Nephron progenitor cell (in vitro differentiated cells): ENCODE results near the gene HRCT1.
"Not testable (repeated sequence)": the region's sequence is repeated elsewhere in the genome, so short reads cannot be mapped to it uniquely, and the experiment has no call there.

ENCODE experiments used
- DNase-seq: peaks from one replicate; pipeline ENCODE4 v3.0.0; 2021
- H3K27ac Mint-ChIP-seq: 2 replicates; pipeline ENCODE4 v1.8.0; 2021; ENCODE audit warnings: mild to moderate bottlenecking, moderate library complexity, mixed read lengths
- H3K27me3 Mint-ChIP-seq: 2 replicates; pipeline ENCODE4 v1.8.0; 2021; ENCODE audit warnings: mild to moderate bottlenecking, low read depth, mixed read lengths; ENCODE audit not compliant: poor library complexity
- H3K36me3 Mint-ChIP-seq: 2 replicates; pipeline ENCODE4 v1.8.0; 2021; ENCODE audit warnings: low read depth, mixed read lengths
- H3K4me1 Mint-ChIP-seq: 2 replicates; pipeline ENCODE4 v1.8.0; 2021; ENCODE audit warnings: mixed read lengths
- H3K4me3 Mint-ChIP-seq: 2 replicates; pipeline ENCODE4 v1.8.0; 2021; ENCODE audit warnings: mild to moderate bottlenecking, moderate library complexity, mixed read lengths
- H3K9me3 Mint-ChIP-seq: 2 replicates; pipeline ENCODE4 v1.8.0; 2021; ENCODE audit warnings: mild to moderate bottlenecking, moderate library complexity, mixed read lengths
- TF ChIP-seq, protein P1 (sequence below): fragments of 200-600 bp; sonication (generic); IDR thresholded peaks from 2 replicates; pipeline ENCODE4 v1.5.0; 2021; ENCODE audit warnings: antibody characterized with exemption

Gene HRCT1

DNA sequence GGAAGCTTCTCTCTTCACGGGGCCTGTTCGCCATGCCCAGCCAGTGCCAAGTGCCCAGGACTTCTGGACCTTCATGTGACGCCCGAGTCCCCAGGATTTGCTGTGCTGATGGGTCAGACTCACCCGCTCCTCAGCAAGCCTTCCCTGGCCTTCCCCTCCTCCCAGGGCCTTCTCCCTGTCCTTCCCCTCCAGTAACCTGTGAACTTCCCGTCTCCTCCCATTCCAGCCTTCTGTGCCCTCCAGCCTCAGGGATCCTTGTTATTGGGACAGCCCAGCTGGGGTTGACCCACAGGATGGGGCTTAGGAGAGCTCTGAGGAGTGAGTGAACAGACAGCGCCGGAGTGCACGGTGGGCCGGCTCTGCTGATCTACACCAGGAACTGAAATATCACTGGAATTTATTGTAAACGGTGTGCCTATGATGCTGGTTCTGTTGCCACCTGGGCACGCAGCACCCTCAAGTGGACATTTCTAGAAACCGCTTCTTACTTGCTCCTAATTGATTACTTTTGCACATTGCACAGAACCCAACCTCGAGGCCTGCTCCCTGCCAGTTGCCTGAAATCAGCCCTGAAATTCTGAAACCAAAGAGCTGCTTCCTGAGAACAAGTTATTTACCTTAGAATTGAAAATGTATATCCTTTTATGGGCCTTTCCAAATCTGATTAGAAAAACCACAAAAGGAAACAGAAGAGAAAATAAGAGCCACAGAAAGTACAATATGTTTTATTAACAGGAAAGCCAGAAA is 4.8 kb downstream of the HRCT1 start:
- H3K36me3 Mint-ChIP-seq: no peaks in the 10 kb centered on the region
- DNase-seq: no peak
- peaks cover 47% of the 10 kb centered on the region for H3K4me1 Mint-ChIP-seq
- no peaks in the 10 kb centered on the region for H3K9me3 Mint-ChIP-seq
- TF ChIP-seq, protein P1, sequence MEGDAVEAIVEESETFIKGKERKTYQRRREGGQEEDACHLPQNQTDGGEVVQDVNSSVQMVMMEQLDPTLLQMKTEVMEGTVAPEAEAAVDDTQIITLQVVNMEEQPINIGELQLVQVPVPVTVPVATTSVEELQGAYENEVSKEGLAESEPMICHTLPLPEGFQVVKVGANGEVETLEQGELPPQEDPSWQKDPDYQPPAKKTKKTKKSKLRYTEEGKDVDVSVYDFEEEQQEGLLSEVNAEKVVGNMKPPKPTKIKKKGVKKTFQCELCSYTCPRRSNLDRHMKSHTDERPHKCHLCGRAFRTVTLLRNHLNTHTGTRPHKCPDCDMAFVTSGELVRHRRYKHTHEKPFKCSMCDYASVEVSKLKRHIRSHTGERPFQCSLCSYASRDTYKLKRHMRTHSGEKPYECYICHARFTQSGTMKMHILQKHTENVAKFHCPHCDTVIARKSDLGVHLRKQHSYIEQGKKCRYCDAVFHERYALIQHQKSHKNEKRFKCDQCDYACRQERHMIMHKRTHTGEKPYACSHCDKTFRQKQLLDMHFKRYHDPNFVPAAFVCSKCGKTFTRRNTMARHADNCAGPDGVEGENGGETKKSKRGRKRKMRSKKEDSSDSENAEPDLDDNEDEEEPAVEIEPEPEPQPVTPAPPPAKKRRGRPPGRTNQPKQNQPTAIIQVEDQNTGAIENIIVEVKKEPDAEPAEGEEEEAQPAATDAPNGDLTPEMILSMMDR: no peak
- H3K27me3 Mint-ChIP-seq: peaks cover 2% of the 10 kb centered on the region
- H3K27ac Mint-ChIP-seq: no peak overlapping the region
- peak overlapping the region; percentile 5 for H3K4me3 Mint-ChIP-seq

DNA sequence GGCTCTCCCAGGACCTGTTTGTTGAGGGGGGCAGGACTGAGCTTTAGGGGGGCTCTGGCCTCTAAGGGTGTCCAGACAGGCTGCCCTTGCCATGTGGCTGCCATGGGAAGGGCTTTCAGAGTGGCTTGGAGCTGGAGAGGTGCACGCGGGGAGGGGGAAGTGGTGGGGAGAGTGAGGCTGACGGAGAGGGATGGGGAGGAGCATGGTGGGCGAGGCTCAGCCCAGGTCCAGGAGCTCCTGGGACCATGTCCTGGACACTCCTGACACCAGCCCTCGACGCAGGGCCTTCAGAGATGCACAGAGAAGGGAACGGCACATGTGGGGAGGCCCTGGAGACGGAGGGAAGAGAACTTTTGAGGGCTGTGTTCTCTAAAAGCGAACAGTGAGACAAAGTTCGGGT is 5.7 kb downstream of the HRCT1 start:
- Mint-ChIP-seq H3K4me1 (peaks cover 41% of the 10 kb centered on the region), H3K36me3 (no peaks in the 10 kb centered on the region), H3K27me3 (peaks cover 2% of the 10 kb centered on the region), H3K4me3 (no peak overlapping the region), H3K9me3 (no peaks in the 10 kb centered on the region), H3K27ac (no peak overlapping the region)
- TF ChIP-seq, protein P1: no peak
- DNase-seq: no peak

DNA sequence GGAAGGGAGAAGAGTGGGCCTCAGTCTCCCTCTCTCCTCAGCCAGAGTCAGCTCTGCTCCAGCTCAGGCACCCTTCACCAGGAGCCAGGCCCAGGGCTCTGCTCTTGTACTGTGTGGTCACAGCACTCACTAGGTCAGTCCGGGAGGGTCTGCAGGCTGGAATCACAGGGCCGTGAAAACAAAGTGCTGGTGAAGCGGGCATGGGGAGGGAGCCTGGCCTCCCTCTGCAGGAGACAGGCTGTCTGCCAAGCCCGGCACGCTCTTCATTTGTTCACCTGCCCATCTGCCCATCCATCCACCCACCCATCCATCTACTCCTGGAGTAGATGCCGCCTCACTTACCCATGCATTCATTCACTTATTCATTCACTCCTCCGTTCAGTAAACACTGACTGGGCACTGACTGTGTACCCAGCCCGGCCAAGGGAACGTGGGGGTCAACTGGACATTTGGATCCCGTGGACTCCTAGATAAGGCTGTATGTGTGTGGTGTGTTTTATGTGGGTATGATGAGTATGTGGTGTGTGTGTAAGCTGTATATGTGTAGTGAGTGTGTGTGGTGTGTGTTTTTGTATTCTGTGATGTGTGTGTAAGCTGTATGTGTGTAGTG is 6.9 kb downstream of the HRCT1 start:
- TF ChIP-seq, protein P1: no peak

DNA sequence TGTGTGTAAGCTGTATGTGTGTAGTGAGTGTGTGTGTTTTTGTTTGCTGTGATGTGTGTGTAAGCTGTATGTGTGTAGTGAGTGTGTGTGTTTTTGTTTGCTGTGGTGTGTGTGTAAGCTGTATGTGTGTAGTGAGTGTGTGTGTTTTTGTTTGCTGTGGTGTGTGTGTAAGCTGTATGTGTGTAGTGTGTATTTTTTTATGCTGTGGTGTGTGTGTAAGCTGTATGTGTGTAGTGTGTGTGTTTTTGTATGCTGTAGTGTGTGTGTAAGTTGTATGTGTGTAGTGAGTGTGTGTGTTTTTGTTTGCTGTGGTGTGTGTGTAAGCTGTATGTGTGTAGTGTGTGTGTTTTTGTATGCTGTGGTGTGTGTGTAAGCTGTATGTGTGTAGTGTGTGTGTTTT is 7.4 kb downstream of the HRCT1 start:
- H3K4me3 Mint-ChIP-seq, H3K36me3 Mint-ChIP-seq, H3K27ac Mint-ChIP-seq, DNase-seq, H3K27me3 Mint-ChIP-seq, H3K9me3 Mint-ChIP-seq: not testable (repeated sequence)
- H3K4me1 Mint-ChIP-seq: peaks cover 27% of the 10 kb centered on the region

More for the DNA sequence above, 6.9 kb downstream of the HRCT1 start:
- peaks cover 30% of the 10 kb centered on the region for H3K4me1 Mint-ChIP-seq
- no peaks in the 10 kb centered on the region for H3K36me3 Mint-ChIP-seq
- DNase-seq: no peak
- H3K27ac Mint-ChIP-seq: no peak overlapping the region
- no peak overlapping the region for H3K4me3 Mint-ChIP-seq
- peaks cover 2% of the 10 kb centered on the region for H3K27me3 Mint-ChIP-seq
- no peaks in the 10 kb centered on the region for H3K9me3 Mint-ChIP-seq

DNA sequence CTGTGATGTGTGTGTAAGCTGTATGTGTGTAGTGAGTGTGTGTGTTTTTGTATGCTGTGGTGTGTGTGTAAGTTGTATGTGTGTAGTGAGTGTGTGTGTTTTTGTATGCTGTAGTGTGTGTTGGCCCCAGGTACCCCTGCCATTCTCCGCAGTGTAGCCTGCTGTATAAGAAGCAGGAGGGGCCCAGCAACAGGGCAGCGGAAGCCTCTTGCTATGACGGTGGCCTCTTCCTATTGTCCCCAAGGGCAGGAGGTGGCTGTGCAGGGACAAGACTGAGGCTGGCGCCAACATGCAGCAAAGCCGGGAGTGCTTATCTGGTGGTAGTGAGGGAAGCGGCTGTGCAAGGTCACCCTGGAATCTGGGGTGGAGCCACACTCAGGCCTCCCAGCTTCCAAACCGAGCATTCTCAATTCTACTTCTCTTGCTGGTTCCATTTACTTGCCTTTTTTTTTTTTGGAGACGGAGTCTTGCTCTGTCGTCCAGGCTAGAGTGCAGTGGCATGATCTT is 8.4 kb downstream of the HRCT1 start:
- DNase-seq: peak; percentile 54
- H3K27me3 Mint-ChIP-seq: peaks cover 2% of the 10 kb centered on the region
- H3K27ac Mint-ChIP-seq: no peak overlapping the region
- H3K36me3 Mint-ChIP-seq: no peaks in the 10 kb centered on the region
- TF ChIP-seq, protein P1: no peak
- H3K4me3 Mint-ChIP-seq: no peak overlapping the region
- H3K4me1 Mint-ChIP-seq: peaks cover 18% of the 10 kb centered on the region
- no peaks in the 10 kb centered on the region for H3K9me3 Mint-ChIP-seq

DNA sequence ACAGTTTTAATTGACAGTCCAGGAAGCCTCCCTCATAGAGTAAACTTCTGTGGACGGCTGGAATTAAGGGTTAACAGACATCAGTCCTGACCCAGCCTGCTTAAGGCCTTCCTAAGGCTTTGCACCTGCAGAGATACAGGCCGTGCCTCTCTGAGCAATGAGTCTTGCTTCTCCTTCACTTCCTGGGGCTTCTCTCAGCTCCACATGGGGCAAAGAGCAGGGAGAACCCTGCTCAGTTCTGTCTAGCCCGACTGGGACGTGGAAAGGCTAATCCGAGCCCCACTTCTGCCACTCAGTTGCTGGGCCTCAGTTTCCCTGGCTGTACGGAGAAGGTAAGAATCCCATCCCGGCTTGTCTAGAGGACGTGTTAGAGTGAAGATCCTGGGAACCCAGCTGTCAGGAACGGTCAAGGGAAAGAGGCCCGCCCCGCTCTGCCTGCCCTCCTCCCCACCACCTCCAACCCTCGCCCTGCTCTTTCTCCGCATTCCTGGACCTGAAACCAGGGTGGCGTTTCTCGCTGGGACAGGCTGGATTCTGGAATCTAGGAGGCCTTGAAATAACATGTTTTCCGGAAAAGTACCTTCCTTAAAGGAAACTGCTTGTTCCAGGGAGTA is 9.8 kb downstream of the HRCT1 start:
- H3K27me3 Mint-ChIP-seq: peaks cover 2% of the 10 kb centered on the region
- no peaks in the 10 kb centered on the region for H3K36me3 Mint-ChIP-seq
- H3K4me1 Mint-ChIP-seq: peaks cover 8% of the 10 kb centered on the region
- TF ChIP-seq, protein P1: no peak
- DNase-seq: no peak
- H3K9me3 Mint-ChIP-seq: no peaks in the 10 kb centered on the region
- H3K4me3 Mint-ChIP-seq: no peak overlapping the region
- H3K27ac Mint-ChIP-seq: no peak overlapping the region
